Fibroblast of lung (primary cell): Measurements from ENCODE around the gene ENTR1. TPM values are rescaled to one million over a fixed set of nuclear protein-coding genes. Genes with fewer than 3 reads are reported as not detected.

ENCODE experiments used
- DNase-seq, 2 donors: peaks; one replicate each; pipeline versions ENCODE4 v3.0.0 to v3.0.0-alpha.2; 2010; ENCODE audit warnings: low read depth in 2 of 2
- H2AFZ ChIP-seq: 2 replicates; pipeline ENCODE4 v1.5.1; 2012; ENCODE audit warnings: low read length, control low read depth, inconsistent platforms
- H3K27ac ChIP-seq: 2 replicates; pipeline ENCODE4 v1.5.1; 2011; ENCODE audit warnings: low read length, control low read depth; ENCODE audit not compliant: insufficient read depth
- H3K27me3 ChIP-seq: 2 replicates; pipeline ENCODE4 v1.5.1; 2011; ENCODE audit warnings: mild to moderate bottlenecking, low read length; ENCODE audit not compliant: control insufficient read depth, insufficient read depth
- H3K36me3 ChIP-seq: 2 replicates; pipeline ENCODE4 v1.5.1; 2011; ENCODE audit warnings: low read length; ENCODE audit not compliant: control insufficient read depth, insufficient read depth
- H3K4me1 ChIP-seq: 2 replicates; pipeline ENCODE4 v1.5.1; 2011; ENCODE audit warnings: low read length; ENCODE audit not compliant: control insufficient read depth, insufficient read depth; ENCODE audit errors: extremely low read depth
- H3K4me2 ChIP-seq: 2 replicates; pipeline ENCODE4 v1.5.1; 2011; ENCODE audit warnings: low read length, control low read depth; ENCODE audit not compliant: insufficient read depth; ENCODE audit errors: extremely low read depth
- H3K4me3 ChIP-seq, 4 experiments: fragments of 200-600 bp in 1 of 4; sonication (generic) in 1 of 4; replicated peaks in 1 of 4; 2 replicates each; pipeline ENCODE4 v1.5.1; 2011 to 2016; ENCODE audit warnings: low read length in 4 of 4, low read depth in 3 of 4, mild to moderate bottlenecking in 3 of 4, control low read depth in 2 of 4, inconsistent platforms in 1 of 4, mixed read lengths in 1 of 4; ENCODE audit not compliant: insufficient read depth in 1 of 4; ENCODE audit errors: control extremely low read depth in 1 of 4
- H3K79me2 ChIP-seq: 2 replicates; pipeline ENCODE4 v1.5.1; 2012; ENCODE audit warnings: mild to moderate bottlenecking, low read length, inconsistent platforms; ENCODE audit not compliant: control insufficient read depth, insufficient read depth
- H3K9ac ChIP-seq: 2 replicates; pipeline ENCODE4 v1.5.1; 2011; ENCODE audit warnings: mild to moderate bottlenecking, low read length, control low read depth; ENCODE audit not compliant: insufficient read depth
- H3K9me3 ChIP-seq: 2 replicates; pipeline ENCODE4 v1.5.1; 2012; ENCODE audit warnings: low read depth, low read length; ENCODE audit not compliant: control insufficient read depth, insufficient read depth
- H4K20me1 ChIP-seq: 2 replicates; pipeline ENCODE4 v1.5.1; 2011; ENCODE audit warnings: low read length; ENCODE audit not compliant: control insufficient read depth, insufficient read depth; ENCODE audit errors: extremely low read depth
- CTCF ChIP-seq, 2 donors: IDR thresholded peaks in 1 of 2; conservative IDR thresholded peaks in 1 of 2; 1 replicate in 1 of 2; 2 replicates in 1 of 2; pipeline ENCODE4 v1.5.1; 2011 to 2012; ENCODE audit warnings: low read length in 2 of 2, control low read depth in 1 of 2, inconsistent platforms in 1 of 2, low read depth in 1 of 2, mild to moderate bottlenecking in 1 of 2
- EZH2 ChIP-seq: IDR thresholded peaks from 2 replicates; pipeline ENCODE4 v1.5.1; 2012; ENCODE audit warnings: low read length, control low read depth, mild to moderate bottlenecking; ENCODE audit errors: missing control alignments
- polyA plus RNA-seq, 2 donors: library from polyadenylated mRNA; depleted of rRNA in 1 of 2; stranded (reverse) in 1 of 2; unstranded in 1 of 2; fragments of >200 nt; gene quantifications; 2 replicates each; pipeline ENCODE4 v1.2.1, GENCODE V29; 2011 to 2012; ENCODE audit warnings: missing spikeins in 1 of 2
- total RNA-seq: library from RNA; depleted of rRNA; stranded (reverse); fragments of >200 nt; gene quantifications from 2 replicates; pipeline ENCODE4 v1.2.1, GENCODE V29; 2014

Gene ENTR1
- total and polyA plus RNA-seq, 2 donors (not counting 1 experiment from before 2014, with no cell fraction given), result 24.5 to 31.9 TPM

- Histone ChIP-seq H3K9me3 (no peaks in the 10 kb centered on the region), H3K27ac (no peak overlapping the region), H3K9ac (no peak overlapping the region), H4K20me1 (no peaks in the 10 kb centered on the region), H3K4me3 (no peak overlapping the region), H2AFZ (no peak overlapping the region), H3K36me3 (peaks cover 28% of the 10 kb centered on the region), H3K4me1 (no peaks in the 10 kb centered on the region), H3K4me2 (no peak overlapping the region), H3K27me3 (no peaks in the 10 kb centered on the region), H3K79me2 (no peaks in the 10 kb centered on the region)
- DNase-seq, result no peak
- TF ChIP-seq EZH2, result no peak
- TF ChIP-seq CTCF (conservative IDR thresholded peaks at IDR 0.05 in 1 of 2, IDR thresholded peaks at IDR 0.05 in 1 of 2; ENCODE audit: low read depth in 1 of 2, low read length in 2 of 2), result no peak
Observed at GRCh38 chr9:136381311-136381710, 29.1 kb downstream of the ENTR1 start.

DNA sequence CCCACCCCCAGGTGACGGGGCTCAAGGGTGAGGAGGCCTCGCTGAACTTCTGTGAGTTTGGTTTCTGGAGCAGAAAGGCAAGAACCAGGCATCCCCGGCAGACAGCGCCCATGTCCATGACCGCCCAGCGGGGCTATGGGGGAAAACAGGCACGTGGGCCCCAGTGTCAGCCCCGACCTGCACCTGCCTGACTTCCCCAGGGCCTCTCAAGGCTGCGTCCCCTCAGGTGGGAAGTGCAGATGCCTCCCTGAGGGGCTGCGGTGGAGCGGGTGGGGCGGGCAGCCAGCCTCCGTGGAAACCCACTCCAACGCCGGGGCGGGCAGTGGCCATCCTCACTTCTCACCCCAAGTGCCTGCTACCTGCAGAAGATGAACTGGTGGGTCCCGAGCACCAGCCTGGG is 30.0 kb downstream of the ENTR1 start:
- Histone ChIP-seq H4K20me1 (no peaks in the 10 kb centered on the region), H3K27ac (no peak overlapping the region), H3K4me2 (no peak overlapping the region), H3K36me3 (peaks cover 30% of the 10 kb centered on the region), H3K27me3 (no peaks in the 10 kb centered on the region), H3K9me3 (no peaks in the 10 kb centered on the region), H2AFZ (no peak overlapping the region), H3K79me2 (no peaks in the 10 kb centered on the region), H3K4me1 (no peaks in the 10 kb centered on the region), H3K9ac (no peak overlapping the region), H3K4me3 (no peak overlapping the region)
- TF ChIP-seq EZH2 (no peak), CTCF (conservative IDR thresholded peaks at IDR 0.05 in 1 of 2, IDR thresholded peaks at IDR 0.05 in 1 of 2; ENCODE audit: low read depth in 1 of 2, low read length in 2 of 2) (no peak)
- no peak for DNase-seq

- no peak overlapping the region for H3K9ac ChIP-seq
- no peak for DNase-seq
- no peaks in the 10 kb centered on the region for H3K79me2 ChIP-seq
- H3K27me3 ChIP-seq, result no peaks in the 10 kb centered on the region
- H3K4me2 ChIP-seq, result no peak overlapping the region
- no peak overlapping the region for H3K4me3 ChIP-seq
- H3K36me3 ChIP-seq, result peaks cover 30% of the 10 kb centered on the region
- H3K9me3 ChIP-seq, result no peaks in the 10 kb centered on the region
- TF ChIP-seq CTCF (conservative IDR thresholded peaks at IDR 0.05 in 1 of 2, IDR thresholded peaks at IDR 0.05 in 1 of 2; ENCODE audit: low read depth in 1 of 2, low read length in 2 of 2) (no peak), EZH2 (no peak)
- H3K27ac ChIP-seq, result no peak overlapping the region
- no peak overlapping the region for H2AFZ ChIP-seq
- no peaks in the 10 kb centered on the region for H4K20me1 ChIP-seq
- no peaks in the 10 kb centered on the region for H3K4me1 ChIP-seq
Observed at GRCh38 chr9:136379891-136380290, 30.5 kb downstream of the ENTR1 start.
